Endothelial cell of umbilical vein (primary cell): ENCODE measurements around the gene RBL1. TPM values are rescaled to one million over a fixed set of nuclear protein-coding genes. Genes with fewer than 3 reads are reported as not detected.

Experiments
- BruUV-seq: library from RNA; stranded (reverse); fragments of 400-500 nt; replicated peaks from 2 replicates; lab custom pipeline; 2021; lab: Mats Ljungman, UMichigan
- CTCF ChIA-PET: fragments of 300-600, 350-600 bp; sonication (Branson Sonifier 250); formaldehyde crosslinking; loops from one replicate; lab custom pipeline; 2021; ENCODE audit warnings: antibody characterized with exemption, inconsistent platforms; lab: Charles Lee
- POLR2A ChIA-PET: fragments of 300-600, 350-600 bp; sonication (Branson Sonifier 250); formaldehyde crosslinking; loops from one replicate; lab custom pipeline; 2021; ENCODE audit warnings: antibody characterized with exemption, inconsistent platforms; lab: Charles Lee
- DNase-seq: peaks from one replicate; pipeline ENCODE4 v3.0.0-alpha.2; 2011; ENCODE audit warnings: low read depth, low spot score
- FAIRE-seq: peaks from 2 replicates; lab custom pipeline; 2011; peaks lifted over from hg19 to GRCh38; lab: Jason Lieb, UNC
- H2AFZ ChIP-seq: 2 replicates; pipeline ENCODE4 v1.6.0; 2012; ENCODE audit warnings: low read depth, low read length, control low read depth, inconsistent platforms
- H3K27ac ChIP-seq: 2 replicates; pipeline ENCODE4 v1.5.1; 2011; ENCODE audit warnings: low read depth, mild to moderate bottlenecking, control low read depth, low read length, moderate library complexity; ENCODE audit not compliant: insufficient read depth
- H3K27me3 ChIP-seq, 2 experiments: 2 replicates each; pipeline versions ENCODE4 v1.6.0 to v1.6.1; 2011; ENCODE audit warnings: low read length in 2 of 2, mixed read lengths in 1 of 2; ENCODE audit not compliant: control insufficient read depth in 2 of 2, insufficient read depth in 2 of 2
- H3K36me3 ChIP-seq, 2 experiments: 2 replicates in 1 of 2; 3 replicates in 1 of 2; pipeline ENCODE4 v1.5.1; 2011; ENCODE audit warnings: low read length in 2 of 2, mild to moderate bottlenecking in 1 of 2, moderate library complexity in 1 of 2; ENCODE audit not compliant: control insufficient read depth in 2 of 2, insufficient read depth in 2 of 2; ENCODE audit errors: extremely low read depth in 1 of 2
- H3K4me1 ChIP-seq: 3 replicates; pipeline ENCODE4 v1.5.1; 2011; ENCODE audit warnings: mild to moderate bottlenecking, low read length; ENCODE audit not compliant: control insufficient read depth, insufficient read depth; ENCODE audit errors: extremely low read depth
- H3K4me2 ChIP-seq: 2 replicates; pipeline ENCODE4 v1.6.1; 2011; ENCODE audit warnings: low read length, control low read depth, mixed read lengths; ENCODE audit not compliant: insufficient read depth
- H3K4me3 ChIP-seq, 3 experiments: fragments of 200-600 bp in 1 of 3; sonication (generic), shearing (Covaris generic) in 1 of 3; replicated peaks in 1 of 3; 2 replicates each; pipeline ENCODE4 v1.5.1; 2011 to 2016; ENCODE audit warnings: control low read depth in 3 of 3, low read length in 3 of 3, mild to moderate bottlenecking in 2 of 3, inconsistent platforms in 1 of 3, low read depth in 1 of 3, moderate library complexity in 1 of 3; ENCODE audit not compliant: insufficient read depth in 1 of 3
- H3K79me2 ChIP-seq: 2 replicates; pipeline ENCODE4 v1.6.0; 2012; ENCODE audit warnings: low read length, inconsistent platforms; ENCODE audit not compliant: control insufficient read depth, insufficient read depth
- H3K9ac ChIP-seq: replicated peaks from 2 replicates; pipeline ENCODE3; 2011; ENCODE audit warnings: low read length, control low read depth; ENCODE audit not compliant: insufficient read depth; ENCODE audit errors: extremely low read depth
- H3K9me1 ChIP-seq: replicated peaks from 3 replicates; pipeline ENCODE4 v1.6.0; 2011; ENCODE audit warnings: mild to moderate bottlenecking, low read length; ENCODE audit not compliant: control insufficient read depth, insufficient read depth; ENCODE audit errors: extremely low read depth
- H3K9me3 ChIP-seq: replicated peaks from 2 replicates; pipeline ENCODE4 v1.5.1; 2012; ENCODE audit warnings: low read length, inconsistent platforms; ENCODE audit not compliant: control insufficient read depth, insufficient read depth
- H4K20me1 ChIP-seq: replicated peaks from 2 replicates; pipeline ENCODE3; 2011; ENCODE audit warnings: mild to moderate bottlenecking, low read length; ENCODE audit not compliant: control insufficient read depth, insufficient read depth; ENCODE audit errors: extremely low read depth
- CTCF ChIP-seq, 2 donors: IDR thresholded peaks; 1 replicate in 1 of 2; 2 replicates in 1 of 2; pipeline ENCODE4 v1.5.1; 2011; ENCODE audit warnings: low read length in 2 of 2, mild to moderate bottlenecking in 2 of 2, moderate library complexity in 2 of 2, control low read depth in 1 of 2, inconsistent platforms in 1 of 2, low read depth in 1 of 2; ENCODE audit not compliant: insufficient read depth in 1 of 2; ENCODE audit errors: extremely low read depth in 1 of 2
- EZH2 ChIP-seq: IDR thresholded peaks from 2 replicates; pipeline ENCODE4 v1.6.1; 2012; ENCODE audit warnings: borderline replicate concordance, low read depth, mild to moderate bottlenecking, moderate library complexity, low read length, inconsistent platforms; ENCODE audit not compliant: severe bottlenecking
- FOS ChIP-seq: IDR thresholded peaks from 2 replicates; pipeline ENCODE4 v1.6.1; 2011; ENCODE audit warnings: mild to moderate bottlenecking, low read length, moderate library complexity, borderline replicate concordance; ENCODE audit not compliant: insufficient read depth
- GATA2 ChIP-seq: IDR thresholded peaks from 2 replicates; pipeline ENCODE4 v1.7.0; 2011; ENCODE audit warnings: low read depth, mild to moderate bottlenecking, moderate library complexity, mixed read lengths, low read length; ENCODE audit not compliant: insufficient read length, insufficient read depth
- JUN ChIP-seq: IDR thresholded peaks from 2 replicates; pipeline ENCODE4 v1.6.1; 2011; ENCODE audit warnings: borderline replicate concordance, low read depth; ENCODE audit not compliant: insufficient read length, insufficient read depth
- MAX ChIP-seq: IDR thresholded peaks from 2 replicates; pipeline ENCODE4 v1.6.1; 2011; ENCODE audit not compliant: insufficient read depth, insufficient read length
- MYC ChIP-seq: IDR thresholded peaks from one replicate; pipeline ENCODE4 v1.6.1; 2011; ENCODE audit warnings: mild to moderate bottlenecking, low read depth, low read length
- POLR2A ChIP-seq: IDR thresholded peaks from 2 replicates; pipeline ENCODE4 v1.6.1; 2012; ENCODE audit warnings: low read depth, mild to moderate bottlenecking, control low read depth, low read length
- POLR2AphosphoS5 ChIP-seq: IDR thresholded peaks from 2 replicates; pipeline ENCODE4 v1.6.1; 2012; ENCODE audit warnings: low read depth, mild to moderate bottlenecking, control low read depth, low read length, moderate library complexity; ENCODE audit not compliant: insufficient read depth
- dilution Hi-C: fragments of 300-500 bp; cut with MboI; formaldehyde crosslinking; loops from one replicate; pipeline ENCODE4 v1.15.0; 2019; ENCODE audit warnings: low sequenced_read_pairs; ENCODE audit not compliant: extremely low pct_ligation_motif_present
- intact Hi-C: fragments of 100-400 bp; cut with micrococcal nuclease; formaldehyde crosslinking; loops from one replicate; pipeline ENCODE4 v1.10.0; 2022
- polyA plus RNA-seq, 4 experiments: library from polyadenylated mRNA; depleted of rRNA in 3 of 4; stranded (reverse) in 3 of 4; unstranded in 1 of 4; fragments of >200 nt; gene quantifications; 2 replicates each; pipeline versions ENCODE4 v1.2.1 to v1.2.3, GENCODE V29; 2011 to 2012; ENCODE audit warnings: missing spikeins in 1 of 4
- small RNA-seq: library from RNA; depleted of rRNA; stranded (forward); fragments of <200 nt; gene quantifications from one replicate; pipeline ENCODE3, GENCODE V24; 2012; ENCODE audit warnings: low replicate concordance, low read depth; ENCODE audit not compliant: insufficient read depth, insufficient read length
- total RNA-seq: library from RNA; stranded (reverse); gene quantifications from 2 replicates; pipeline ENCODE4 v1.2.3, GENCODE V29; 2021

RBL1 gene
- total and polyA plus RNA-seq, 2 donors (not counting 3 experiments of a cell fraction or from before 2014, with no cell fraction given) = 3.1 to 20.1 TPM

- H3K4me3 ChIP-seq = peak overlapping the region; percentile 70 to 81 (median 76)
- no peak overlapping the region for H3K27ac ChIP-seq
- TF ChIP-seq CTCF (IDR thresholded peaks at IDR 0.05; ENCODE audit: extremely low read depth in 1 of 2, insufficient read depth in 1 of 2, low read depth in 1 of 2, low read length in 2 of 2) = no peak
- no peak for TF ChIP-seq FOS
- TF ChIP-seq EZH2 = no peak
- no peak for TF ChIP-seq MAX
- no peak for TF ChIP-seq MYC
- no peak for TF ChIP-seq JUN
- TF ChIP-seq POLR2A = no peak
- no peak for TF ChIP-seq POLR2AphosphoS5
- TF ChIP-seq GATA2 = no peak
- H3K9ac ChIP-seq = peak overlapping the region; percentile 50
- peak overlapping the region; percentile 81 for H3K4me2 ChIP-seq
- POLR2A ChIA-PET = no interaction called here
- intact Hi-C loops (loop anchor here (1.0 to 2.0 kb wide), 2 partner anchors 38 to 228 kb away; partner anchors contain the start of genes MROH8 and RPN2), dilution Hi-C loops (no loop called here)
- H2AFZ ChIP-seq = peak overlapping the region; percentile 97
- no peaks in the 10 kb centered on the region for H3K36me3 ChIP-seq
- H4K20me1 ChIP-seq = no peaks in the 10 kb centered on the region
- no peaks in the 10 kb centered on the region for H3K27me3 ChIP-seq
- CTCF ChIA-PET = no interaction called here
- H3K79me2 ChIP-seq = no peaks in the 10 kb centered on the region
- peaks cover 10% of the 10 kb centered on the region for H3K4me1 ChIP-seq
- DNase-seq (peak; percentile 20), FAIRE-seq (peak; percentile 59)
- no peaks in the 10 kb centered on the region for H3K9me3 ChIP-seq
- no peaks in the 10 kb centered on the region for H3K9me1 ChIP-seq
- BruUV-seq = no TSS peak
Observed at GRCh38 chr20:36950414-36951197, 145.2 kb downstream of the RBL1 start.

Small RNA genes within 50 kb of the gene (small RNA-seq; reads per million reads assigned to genes)
- gene RPS3AP3 = not detected

Other genes starting within 250 kb of the RBL1 start
- not detected in 2 replicates for gene TLDC2, start 219.9 kb downstream of the RBL1 start, total RNA-seq
- not detected in 2 replicates for gene TLDC2, start 219.9 kb downstream of the RBL1 start, polyA plus RNA-seq
- 27.5 and 28.3 TPM in 2 replicates for gene SAMHD1, start 144.3 kb downstream of the RBL1 start, total RNA-seq
- 9.4 and 13.7 TPM in 2 replicates for gene SAMHD1, start 144.3 kb downstream of the RBL1 start, polyA plus RNA-seq
- gene RPN2, start 83.3 kb upstream of the RBL1 start, total RNA-seq = 243 and 283 TPM in 2 replicates
- gene RPN2, start 83.3 kb upstream of the RBL1 start, polyA plus RNA-seq = 530 and 586 TPM in 2 replicates
- 1.5 and 2.7 TPM in 2 replicates for gene MROH8, start 83.6 kb upstream of the RBL1 start, total RNA-seq
- 0.73 and 1.3 TPM in 2 replicates for gene MROH8, start 83.6 kb upstream of the RBL1 start, polyA plus RNA-seq
- gene GHRH, start 165.8 kb upstream of the RBL1 start, total RNA-seq = not detected in 2 replicates
- not detected in 2 replicates for gene GHRH, start 165.8 kb upstream of the RBL1 start, polyA plus RNA-seq
- 32.3 and 34.6 TPM in 2 replicates for gene MANBAL, start 193.7 kb upstream of the RBL1 start, total RNA-seq
- gene MANBAL, start 193.7 kb upstream of the RBL1 start, polyA plus RNA-seq = 104 and 115 TPM in 2 replicates